GM19351 (cell line): Measurements from ENCODE around the gene STK32C.

Experiments
- ATAC-seq: cut with Tn5 transposase; IDR thresholded peaks from one replicate; pipeline ENCODE4 v1.9.1; 2021; ENCODE audit warnings: mild to moderate bottlenecking, moderate library complexity; ENCODE audit not compliant: unreplicated experiment

Gene STK32C

DNA sequence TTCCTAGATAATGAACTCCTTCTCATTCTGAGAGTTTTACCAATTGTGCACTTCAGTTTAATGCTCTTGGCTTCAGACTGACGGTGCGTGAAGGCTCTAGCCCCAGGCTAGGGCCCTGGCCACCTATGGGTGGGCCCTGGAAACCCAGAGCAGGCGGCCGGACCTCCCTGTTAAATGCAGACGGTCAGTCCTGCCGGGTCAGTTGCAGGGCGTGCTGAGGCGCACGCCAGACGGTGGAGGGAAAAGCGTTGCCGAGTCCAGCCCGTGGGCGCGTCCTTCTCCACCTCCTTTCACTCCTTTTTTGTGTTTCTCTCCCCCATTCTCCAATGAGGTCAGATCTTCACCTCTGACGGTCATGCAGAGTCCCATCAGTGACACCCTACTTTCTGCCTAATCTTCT lies 118.7 kb downstream of the STK32C start:
- no peak for ATAC-seq

DNA sequence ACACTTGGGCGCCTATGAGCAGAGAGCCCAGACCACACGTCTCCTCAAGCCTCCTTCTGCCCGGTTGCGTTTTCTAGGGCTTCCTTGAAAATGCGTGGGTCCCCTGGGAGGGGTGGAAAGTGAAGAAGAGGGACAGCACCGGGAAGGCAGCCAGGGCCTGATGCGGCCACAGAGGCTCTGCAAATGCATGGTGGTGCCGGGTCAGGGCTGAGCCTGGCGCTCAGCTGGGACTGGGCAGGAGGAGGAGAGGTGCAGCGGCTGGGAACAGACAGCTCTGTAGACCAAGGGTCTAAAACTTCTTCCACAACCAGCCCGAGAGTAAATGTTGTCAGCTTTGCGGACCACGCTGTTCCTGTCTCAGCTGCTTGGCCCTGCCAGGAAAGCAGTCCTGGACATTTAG lies 119.4 kb downstream of the STK32C start:
- ATAC-seq: no peak

DNA sequence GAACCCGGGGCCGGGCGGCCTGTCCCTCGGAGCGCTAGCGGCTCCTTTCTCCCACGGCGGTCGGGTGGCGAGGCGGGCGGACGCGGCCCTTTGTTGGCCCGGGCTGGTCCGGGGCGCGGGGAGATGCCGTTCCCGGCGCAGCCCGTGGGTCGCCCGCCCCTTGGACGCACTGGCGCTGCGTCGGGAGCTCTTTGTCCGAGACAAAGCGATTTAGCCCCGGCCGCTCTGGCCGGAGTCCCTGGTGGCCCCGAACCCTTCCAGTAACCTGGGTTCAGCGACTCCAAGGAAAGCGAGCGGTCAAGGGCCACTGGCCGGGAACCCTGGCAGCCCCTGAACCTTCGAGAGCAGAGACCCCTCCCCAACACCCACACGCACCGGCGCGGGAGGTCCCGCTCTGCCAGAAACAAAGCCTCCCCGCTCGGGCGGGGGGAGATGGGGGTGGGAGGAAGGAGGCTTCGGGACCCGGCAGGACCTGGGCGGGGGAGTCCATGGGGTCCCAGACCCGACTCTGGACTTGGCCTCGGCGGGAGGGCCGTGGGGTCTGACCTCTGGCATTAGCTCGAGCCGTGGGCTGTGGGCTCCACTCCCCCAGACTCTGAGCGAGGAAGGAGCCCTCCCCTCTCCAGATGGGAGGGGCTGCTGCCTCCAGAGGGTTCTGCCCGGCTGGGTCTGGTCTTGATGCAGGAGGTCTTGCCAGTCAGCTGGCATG lies 120.2 kb downstream of the STK32C start:
- no peak for ATAC-seq

DNA sequence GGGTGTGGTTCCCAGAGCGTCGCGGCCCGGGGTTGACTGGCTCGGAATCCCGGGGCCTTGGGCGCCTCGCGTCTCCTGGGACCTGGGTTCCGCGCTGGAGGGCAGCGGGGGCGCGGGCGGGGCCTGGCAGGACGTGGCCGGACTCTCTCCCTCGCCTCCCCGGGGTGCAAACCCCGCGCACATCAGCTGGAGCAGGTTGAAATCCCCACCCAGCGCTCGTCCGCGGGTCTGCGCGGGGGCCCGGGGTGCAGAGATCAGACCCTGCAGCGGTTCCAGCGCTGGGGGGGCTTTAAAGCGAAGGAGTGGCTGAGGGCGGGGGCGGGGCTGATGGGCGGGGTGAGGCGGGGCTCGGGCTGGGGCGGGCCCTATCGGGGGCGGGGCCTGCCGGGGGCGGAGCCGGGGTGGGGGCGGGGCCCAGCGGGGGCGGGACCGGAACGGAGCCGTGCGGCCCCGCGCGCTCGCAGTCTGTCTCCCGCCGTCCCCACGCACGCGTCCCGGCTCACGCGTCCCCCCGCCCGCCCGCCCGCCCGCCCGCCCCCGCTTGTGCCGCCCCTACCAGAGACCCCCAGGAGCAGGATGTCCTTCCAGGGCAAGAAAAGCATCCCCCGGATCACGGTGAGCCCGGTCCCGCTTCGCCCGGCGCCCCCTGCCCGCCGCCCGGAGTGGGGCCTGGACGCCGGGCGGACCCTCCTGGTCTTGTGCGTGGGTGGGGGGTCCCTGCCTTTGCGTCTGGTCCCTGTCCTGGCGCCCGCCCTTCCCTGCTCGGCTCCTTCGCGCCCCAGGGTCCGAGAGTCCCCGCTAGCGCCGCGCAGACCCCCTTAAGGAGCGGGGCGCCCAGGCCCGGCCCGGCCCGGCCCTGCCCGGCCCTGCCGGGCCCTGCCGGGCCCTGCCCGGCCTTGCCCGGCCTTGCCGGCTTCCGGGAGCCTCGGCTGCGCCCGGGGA lies 121.0 kb downstream of the STK32C start, which contains the start of gene DPYSL4:
Gene DPYSL4 (plus strand): TSS at position 461 of the 942 bp plus-strand sequence. CDS start 116 bp downstream, at position 577.
- ATAC-seq: no peak

DNA sequence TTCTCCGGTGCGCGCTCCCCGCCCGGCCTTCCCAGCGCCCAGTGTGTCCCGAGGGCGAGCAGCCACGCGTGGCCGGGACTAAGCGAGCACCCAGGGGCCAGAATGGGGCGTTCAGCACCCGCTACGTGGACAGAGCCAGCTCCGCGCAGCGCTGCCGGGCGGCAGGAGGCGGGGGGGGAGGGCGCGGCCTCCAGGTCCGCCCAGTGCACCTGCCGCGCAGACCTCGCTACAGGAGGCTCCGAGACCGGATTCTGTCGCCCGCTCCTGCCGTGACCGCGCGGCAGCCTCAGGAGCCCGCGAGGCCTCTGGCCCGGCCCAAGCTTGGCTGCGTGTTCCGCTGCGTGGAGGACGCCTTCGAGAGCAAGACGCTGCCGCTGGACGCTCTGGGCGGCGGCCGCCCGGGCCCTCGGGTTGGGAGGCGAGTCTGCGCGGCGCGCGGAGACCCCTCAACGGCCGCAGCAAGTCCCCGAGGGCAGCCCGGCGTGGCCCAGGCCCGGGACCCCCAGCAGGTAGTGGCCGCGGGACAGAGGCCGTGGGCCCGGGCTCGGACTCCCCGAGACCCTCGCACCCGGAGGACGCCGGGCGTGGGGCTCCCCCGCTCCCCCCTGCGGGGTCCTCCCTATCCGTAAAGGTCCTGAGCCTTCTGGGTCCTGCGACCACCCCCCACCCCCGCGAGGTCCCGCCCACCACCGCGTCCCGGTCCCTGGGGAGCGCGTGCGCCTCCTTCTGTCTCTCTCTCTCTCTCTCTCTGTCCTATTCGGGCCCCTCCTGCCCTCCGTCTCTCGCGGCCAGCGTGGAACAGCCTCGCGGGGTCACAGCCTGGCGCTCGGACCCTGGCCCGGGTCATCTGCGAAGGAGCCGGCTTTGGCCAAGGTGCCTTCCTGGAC lies 121.9 kb downstream of the STK32C start:
- no peak for ATAC-seq

DNA sequence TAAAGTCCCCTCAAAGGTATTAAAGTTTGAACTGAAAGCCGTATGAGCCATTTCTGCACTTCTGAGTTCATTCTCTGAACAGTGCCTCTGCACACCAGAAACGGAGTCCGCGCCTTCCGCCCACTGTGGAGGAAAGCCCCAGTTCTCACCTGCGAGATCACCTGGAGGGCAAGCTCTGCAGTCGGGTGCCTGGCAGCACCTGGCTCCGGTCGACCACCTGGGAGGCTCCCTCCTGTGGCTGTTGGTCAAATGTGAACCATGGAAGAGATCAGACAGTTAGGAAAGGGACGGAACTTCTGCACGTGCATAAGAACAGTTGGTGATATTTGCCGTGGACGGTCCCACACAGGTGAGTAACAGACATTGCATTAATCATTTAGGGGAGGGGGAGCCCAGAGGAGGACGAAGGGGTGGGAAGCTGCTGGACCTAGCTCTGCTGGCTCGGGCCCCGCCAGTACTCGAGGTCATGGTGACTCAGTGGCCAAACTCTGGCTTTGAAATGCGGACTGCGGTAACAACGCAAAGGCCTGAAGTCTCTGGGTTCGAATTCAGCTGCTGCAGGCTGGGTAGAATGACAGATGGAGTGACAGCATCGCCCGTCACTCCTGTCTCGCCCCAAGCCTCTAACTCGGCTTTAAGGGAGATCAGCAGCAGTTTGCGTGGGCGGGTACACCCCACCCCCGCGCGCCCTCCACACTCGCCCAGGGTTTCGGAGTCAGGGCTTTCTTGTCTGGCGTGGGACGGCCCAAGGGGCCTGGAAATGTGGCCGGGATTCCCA lies 122.7 kb downstream of the STK32C start:
- ATAC-seq: no peak

DNA sequence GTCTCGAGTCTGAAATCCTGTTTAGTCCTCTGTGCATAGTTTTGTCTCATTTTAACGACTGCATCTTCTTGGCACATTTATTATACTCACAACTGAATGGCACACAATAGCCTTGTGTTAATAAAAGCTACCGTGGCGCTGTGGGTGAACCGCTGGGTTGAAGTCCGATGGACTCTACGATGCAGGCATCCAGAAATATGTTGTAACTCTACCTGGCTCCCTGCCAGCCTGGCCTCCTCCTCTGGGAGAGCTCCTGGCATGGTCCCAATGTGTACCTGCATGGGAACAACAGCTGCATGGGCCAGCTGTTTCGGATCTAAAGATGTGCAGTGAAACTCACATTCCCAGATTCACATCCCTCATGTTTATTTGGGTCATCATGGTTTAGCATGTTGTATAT lies 124.7 kb downstream of the STK32C start:
- ATAC-seq: no peak

- no peak for ATAC-seq
These were observed 125.2 kb downstream of the STK32C start for GRCh38 chr10:132182591-132182990.

GRCh38 chr10:132181691-132182425 lies 125.9 kb downstream of the STK32C start:
- no peak for ATAC-seq

DNA sequence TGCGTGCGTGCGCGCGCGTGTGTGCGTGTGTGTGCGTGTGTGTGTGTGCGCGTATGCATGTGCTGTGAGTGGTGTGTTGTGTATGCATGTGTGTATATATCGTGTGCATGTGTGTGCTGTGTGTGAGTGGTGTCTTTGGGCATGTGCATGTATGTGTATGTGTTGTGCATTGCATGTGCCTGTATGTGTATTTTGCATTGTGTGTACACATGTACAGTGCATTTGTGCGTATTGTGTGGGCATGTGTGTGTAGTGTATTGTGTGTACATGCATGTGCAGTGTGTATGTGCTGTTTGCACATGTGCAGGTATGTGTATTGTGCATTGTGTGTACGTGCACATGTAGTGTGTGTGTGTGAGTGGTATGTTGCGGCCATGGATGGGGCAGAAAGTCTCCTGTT lies 127.0 kb downstream of the STK32C start:
- no peak for ATAC-seq

DNA sequence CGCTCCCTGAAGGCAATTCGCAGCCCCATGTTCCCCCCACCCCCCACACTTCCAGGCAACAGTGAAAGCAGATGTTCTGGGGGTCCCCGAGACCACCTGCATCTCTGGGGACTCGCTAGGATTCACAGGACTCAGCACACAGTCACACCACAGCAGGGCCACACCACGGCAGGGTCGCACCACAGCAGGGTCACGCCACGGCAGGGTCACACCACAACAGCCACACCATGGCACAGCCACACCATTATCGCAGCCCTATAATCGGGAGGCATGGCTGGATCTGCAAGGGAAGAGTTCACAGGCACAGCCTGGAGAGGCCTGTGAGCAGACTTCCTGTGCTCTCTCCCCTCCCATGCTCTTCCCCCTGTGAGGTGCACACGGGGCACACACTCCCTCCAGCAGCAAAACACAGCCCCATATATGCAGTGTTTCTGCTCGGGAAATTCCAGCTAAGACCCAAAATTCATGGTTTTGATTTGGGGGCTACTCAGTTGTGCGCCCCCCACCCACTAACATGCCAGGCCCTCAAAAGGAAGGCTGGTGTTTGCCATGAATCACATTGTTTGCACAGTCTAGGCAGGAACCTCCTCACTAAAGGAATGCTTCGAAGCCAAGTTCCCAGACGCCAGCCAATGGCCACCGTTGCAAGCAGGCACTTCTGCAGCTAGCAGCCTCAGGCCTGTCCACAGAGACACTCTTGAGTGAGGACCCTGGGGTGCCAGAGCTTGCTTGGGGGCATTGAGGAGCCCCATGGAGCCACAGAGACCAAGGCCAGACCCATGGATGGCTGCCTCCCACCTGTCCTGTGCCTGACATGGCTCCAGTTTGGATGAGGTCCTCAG lies 128.0 kb downstream of the STK32C start:
- no peak for ATAC-seq

GRCh38 chr10:132178672-132179545 lies 128.8 kb downstream of the STK32C start:
- ATAC-seq: no peak

- no peak for ATAC-seq
These were observed 129.7 kb downstream of the STK32C start for GRCh38 chr10:132178046-132178445.

GRCh38 chr10:132176623-132177500 lies 130.9 kb downstream of the STK32C start:
- no peak for ATAC-seq

DNA sequence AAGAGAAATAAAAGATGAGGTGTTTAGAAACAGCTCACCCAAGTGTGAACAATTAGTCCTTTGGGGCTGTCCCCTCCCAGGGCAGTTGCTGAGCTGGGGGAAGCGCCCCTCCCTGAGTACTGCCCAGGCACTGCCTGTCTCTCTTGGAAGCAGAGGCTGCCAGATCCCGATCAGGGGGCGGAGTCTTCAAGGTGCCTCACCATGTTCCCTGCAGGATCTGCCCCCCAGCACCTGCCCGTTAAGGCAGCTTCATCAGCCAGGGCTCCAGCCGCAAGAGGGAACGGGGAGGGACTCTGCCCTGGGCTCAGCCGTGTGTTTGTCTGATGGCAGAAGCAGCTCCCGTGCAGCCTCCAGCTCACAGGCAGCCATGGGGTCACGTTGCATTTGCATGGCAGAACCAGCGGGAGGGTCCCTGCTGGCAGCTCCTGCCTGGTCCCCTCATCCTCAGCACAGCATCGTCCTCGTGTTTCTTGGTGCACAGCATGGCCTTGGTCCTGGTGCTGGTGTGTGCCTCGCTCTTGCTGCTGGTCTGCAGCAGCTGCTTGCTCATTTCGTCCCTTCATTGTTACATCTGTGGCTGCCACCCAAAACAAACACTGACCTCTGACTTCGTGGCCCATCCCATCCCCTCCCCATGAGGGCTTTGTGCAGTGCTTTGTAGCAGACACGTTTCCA lies 131.7 kb downstream of the STK32C start:
- no peak for ATAC-seq

GRCh38 chr10:132175408-132175807 lies 132.3 kb downstream of the STK32C start:
- ATAC-seq: no peak
